H1 (cell line): ENCODE results near the gene FARS2. TPM values are rescaled to one million over a fixed set of nuclear protein-coding genes. Genes with fewer than 3 reads are reported as not detected.

Experiments
- CTCF ChIA-PET: fragments of 300-600 bp; sonication (Branson Sonifier 250); formaldehyde crosslinking; loops from one replicate; lab custom pipeline; 2021; ENCODE audit not compliant: partially characterized antibody; lab: Charles Lee
- POLR2A ChIA-PET: fragments of 300-600 bp; sonication (Branson Sonifier 250); formaldehyde crosslinking; loops from one replicate; lab custom pipeline; 2021; ENCODE audit warnings: inconsistent platforms; ENCODE audit not compliant: partially characterized antibody; lab: Charles Lee
- DNase-seq, 2 experiments: peaks; one replicate each; pipeline versions ENCODE4 v3.0.0 to v3.0.0-alpha.2; 2010 to 2022; ENCODE audit warnings: low spot score in 2 of 2, low read depth in 1 of 2, mixed read lengths in 1 of 2
- FAIRE-seq: peaks from 2 replicates; lab custom pipeline; 2011; peaks lifted over from hg19 to GRCh38; lab: Jason Lieb, UNC
- H2AFZ ChIP-seq: 2 replicates; pipeline ENCODE4 v1.8.1; 2012; ENCODE audit warnings: low read length, inconsistent platforms
- H2AK5ac ChIP-seq: 2 replicates; pipeline ENCODE4 v1.6.1; 2013; ENCODE audit warnings: low read depth, low read length
- H2BK120ac ChIP-seq: replicated peaks from 2 replicates; pipeline ENCODE3; 2013; ENCODE audit warnings: low read depth, low read length, inconsistent platforms
- H2BK12ac ChIP-seq: 2 replicates; pipeline ENCODE4 v1.6.1; 2013; ENCODE audit warnings: low read depth, low read length
- H2BK15ac ChIP-seq: 2 replicates; pipeline ENCODE4 v1.6.1; 2013; ENCODE audit warnings: low read length
- H2BK20ac ChIP-seq: 2 replicates; pipeline ENCODE4 v1.6.1; 2013; ENCODE audit warnings: low read length
- H2BK5ac ChIP-seq: 2 replicates; pipeline ENCODE4 v1.6.1; 2013; ENCODE audit warnings: low read depth, low read length
- H3K14ac ChIP-seq: 2 replicates; pipeline ENCODE4 v1.6.1; 2013; ENCODE audit warnings: inconsistent platforms; ENCODE audit not compliant: insufficient read length
- H3K18ac ChIP-seq: 2 replicates; pipeline ENCODE4 v1.6.1; 2013; ENCODE audit warnings: low read length; ENCODE audit errors: extremely low read depth
- H3K23ac ChIP-seq: 2 replicates; pipeline ENCODE4 v1.6.1; 2013; ENCODE audit warnings: inconsistent platforms; ENCODE audit not compliant: insufficient read length
- H3K23me2 ChIP-seq: 2 replicates; pipeline ENCODE4 v1.6.1; 2013; ENCODE audit warnings: low read depth, low read length
- H3K27ac ChIP-seq: 2 replicates; pipeline ENCODE4 v1.6.1; 2011; ENCODE audit warnings: low read depth, low read length, inconsistent platforms
- H3K27me3 ChIP-seq, 4 experiments: replicated peaks in 1 of 4; 1 replicate in 1 of 4; 2 replicates in 3 of 4; pipeline versions ENCODE4 v1.6.1 to v1.8.1; 2011 to 2013; ENCODE audit warnings: low read length in 3 of 4, mild to moderate bottlenecking in 3 of 4, inconsistent platforms in 2 of 4, mixed read lengths in 2 of 4, moderate library complexity in 1 of 4; ENCODE audit not compliant: control insufficient read depth in 3 of 4, insufficient read depth in 3 of 4; ENCODE audit errors: extremely low read depth in 1 of 4
- H3K36me3 ChIP-seq, 4 experiments: 2 replicates each; pipeline versions ENCODE4 v1.6.1 to v1.8.1; 2011 to 2013; ENCODE audit warnings: mild to moderate bottlenecking in 4 of 4, low read length in 3 of 4, moderate library complexity in 2 of 4, control low read depth in 1 of 4, inconsistent platforms in 1 of 4; ENCODE audit not compliant: insufficient read depth in 4 of 4, control insufficient read depth in 2 of 4
- H3K4ac ChIP-seq: replicated peaks from 2 replicates; pipeline ENCODE3; 2013; ENCODE audit warnings: low read length, low read depth, mixed read lengths, inconsistent platforms; ENCODE audit not compliant: insufficient read length
- H3K4me1 ChIP-seq, 4 experiments: replicated peaks in 1 of 4; 1 replicate in 1 of 4; 2 replicates in 3 of 4; pipeline versions ENCODE4 v1.6.1 to v1.8.1; 2011 to 2013; ENCODE audit warnings: low read length in 3 of 4, inconsistent platforms in 2 of 4, mixed read lengths in 1 of 4; ENCODE audit not compliant: insufficient read depth in 4 of 4, control insufficient read depth in 3 of 4
- H3K4me2 ChIP-seq, 2 experiments: 2 replicates each; pipeline versions ENCODE4 v1.6.1 to v1.8.1; 2011 to 2013; ENCODE audit warnings: low read depth in 2 of 2, low read length in 2 of 2, control low read depth in 1 of 2, inconsistent platforms in 1 of 2, mild to moderate bottlenecking in 1 of 2; ENCODE audit not compliant: insufficient read depth in 1 of 2
- H3K4me3 ChIP-seq, 4 experiments: fragments of 200-600, 300-600 bp in 1 of 4; sonication (generic), shearing (Covaris generic), sonication (Bioruptor Twin) in 1 of 4; 2 replicates each; pipeline versions ENCODE4 v1.5.1 to v1.8.1; 2011 to 2016; ENCODE audit warnings: low read length in 4 of 4, low read depth in 3 of 4, control low read depth in 2 of 4, inconsistent platforms in 2 of 4, mild to moderate bottlenecking in 2 of 4, mixed read lengths in 1 of 4, moderate library complexity in 1 of 4; ENCODE audit not compliant: insufficient read depth in 2 of 4; ENCODE audit errors: extremely low read depth in 1 of 4
- H3K56ac ChIP-seq: replicated peaks from 2 replicates; pipeline ENCODE3; 2013; ENCODE audit warnings: low read depth, mild to moderate bottlenecking, mixed read lengths, low read length, inconsistent platforms; ENCODE audit not compliant: insufficient read length
- H3K79me1 ChIP-seq: 2 replicates; pipeline ENCODE4 v1.6.1; 2013; ENCODE audit warnings: low read depth, low read length, control low read depth
- H3K79me2 ChIP-seq, 2 experiments: 2 replicates each; pipeline versions ENCODE4 v1.6.1 to v1.8.1; 2012 to 2013; ENCODE audit warnings: low read length in 2 of 2, mild to moderate bottlenecking in 2 of 2, inconsistent platforms in 1 of 2; ENCODE audit not compliant: insufficient read depth in 2 of 2, control insufficient read depth in 1 of 2
- H3K9ac ChIP-seq, 4 experiments: replicated peaks in 1 of 4; 1 replicate in 1 of 4; 2 replicates in 3 of 4; pipeline versions ENCODE4 v1.6.1 to v1.8.1; 2011 to 2013; ENCODE audit warnings: low read depth in 3 of 4, low read length in 3 of 4, control low read depth in 2 of 4, mild to moderate bottlenecking in 2 of 4, moderate library complexity in 2 of 4, inconsistent platforms in 1 of 4; ENCODE audit errors: extremely low read depth in 1 of 4
- H3K9me3 ChIP-seq, 2 experiments: 2 replicates each; pipeline versions ENCODE4 v1.6.1 to v1.8.1; 2012 to 2013; ENCODE audit warnings: mild to moderate bottlenecking in 2 of 2, moderate library complexity in 2 of 2, control low read depth in 1 of 2, inconsistent platforms in 1 of 2, low read depth in 1 of 2, low read length in 1 of 2, mixed read lengths in 1 of 2; ENCODE audit not compliant: insufficient read depth in 2 of 2
- H4K20me1 ChIP-seq, 2 experiments: replicated peaks in 1 of 2; 2 replicates each; pipeline versions ENCODE3 to v1.8.1; 2011 to 2013; ENCODE audit warnings: inconsistent platforms in 2 of 2, low read length in 2 of 2, mild to moderate bottlenecking in 1 of 2; ENCODE audit not compliant: insufficient read depth in 2 of 2, control insufficient read depth in 1 of 2
- H4K5ac ChIP-seq: 2 replicates; pipeline ENCODE4 v1.6.1; 2013; ENCODE audit warnings: low read length, low read depth, mixed read lengths, inconsistent platforms; ENCODE audit not compliant: insufficient read length
- H4K8ac ChIP-seq: 2 replicates; pipeline ENCODE4 v1.8.0; 2013; ENCODE audit warnings: mild to moderate bottlenecking, moderate library complexity, low read length, inconsistent platforms; ENCODE audit not compliant: insufficient read depth; ENCODE audit errors: extremely low read depth
- H4K91ac ChIP-seq: replicated peaks from 2 replicates; pipeline ENCODE3; 2013; ENCODE audit warnings: low read length, mixed read lengths, inconsistent platforms; ENCODE audit not compliant: insufficient read length
- CEBPB ChIP-seq: IDR thresholded peaks from 2 replicates; pipeline ENCODE4 v1.6.1; 2012; ENCODE audit warnings: low read depth, low read length
- CTCF ChIP-seq, 3 experiments: IDR thresholded peaks; 1 replicate in 2 of 3; 2 replicates in 1 of 3; pipeline versions ENCODE4 v1.5.1 to v1.6.1; 2011; ENCODE audit warnings: low read length in 3 of 3, mild to moderate bottlenecking in 3 of 3, inconsistent platforms in 2 of 3, low read depth in 1 of 3, moderate library complexity in 1 of 3; ENCODE audit not compliant: insufficient read depth in 1 of 3; ENCODE audit errors: control extremely low read depth in 1 of 3
- GTF2F1 ChIP-seq: IDR thresholded peaks from 2 replicates; pipeline ENCODE4 v1.6.1; 2012; ENCODE audit warnings: low read depth, low read length, improper control_type of control experiment, borderline replicate concordance
- RBBP5 ChIP-seq: IDR thresholded peaks from 2 replicates; pipeline ENCODE4 v1.7.1; 2012; ENCODE audit warnings: low read depth, mild to moderate bottlenecking, inconsistent platforms, low read length, moderate library complexity, borderline replicate concordance
- TAF7 ChIP-seq: optimal IDR thresholded peaks from 2 replicates; pipeline ENCODE3; 2011; ENCODE audit warnings: low read depth, mild to moderate bottlenecking, inconsistent platforms, low read length, moderate library complexity, borderline replicate concordance
- WGBS, 2 experiments: shearing (Covaris generic) in 1 of 2; methylation state at CpG; one replicate each; pipeline versions ENCODE4 v1.1.6 to v1.1.7; 2013 to 2015; ENCODE audit warnings: low lambda C conversion rate in 2 of 2, mixed read lengths in 2 of 2, inconsistent platforms in 1 of 2, low coverage in 1 of 2, missing lambda C conversion rate in 1 of 2; ENCODE audit not compliant: insufficient replicate concordance in 2 of 2, insufficient coverage in 1 of 2, insufficient read length in 1 of 2; ENCODE audit errors: extremely low coverage in 1 of 2, missing lambda C conversion rate in 1 of 2; 5-methylcytosine and 5-hydroxymethylcytosine counted together
- polyA plus RNA-seq, 7 experiments: library from polyadenylated mRNA; depleted of rRNA in 3 of 7; stranded (reverse) in 5 of 7; unstranded in 2 of 7; fragments of >200 nt in 5 of 7; fragments of 200-250 nt in 2 of 7; gene quantifications; 1 replicate in 5 of 7; 2 replicates in 1 of 7; 4 replicates in 1 of 7; pipeline versions ENCODE4 v1.2.1 to v1.2.3, GENCODE V29; 2011 to 2013; ENCODE audit warnings: missing spikeins in 2 of 7, mixed read lengths in 2 of 7
- total RNA-seq: library from RNA; stranded (reverse); fragmentation: NEBNext Ultra II Directional; extraction: Animal tissue kit (Norgen Biotek cat#: 25700); gene quantifications from 2 replicates; pipeline ENCODE4 v1.2.1, GENCODE V29; 2021

Gene FARS2
- total and polyA plus RNA-seq, 2 of the 8 experiments (the other 6 are each of a cell fraction or from before 2014, with no cell fraction given): 11.7 to 14.4 TPM

DNA sequence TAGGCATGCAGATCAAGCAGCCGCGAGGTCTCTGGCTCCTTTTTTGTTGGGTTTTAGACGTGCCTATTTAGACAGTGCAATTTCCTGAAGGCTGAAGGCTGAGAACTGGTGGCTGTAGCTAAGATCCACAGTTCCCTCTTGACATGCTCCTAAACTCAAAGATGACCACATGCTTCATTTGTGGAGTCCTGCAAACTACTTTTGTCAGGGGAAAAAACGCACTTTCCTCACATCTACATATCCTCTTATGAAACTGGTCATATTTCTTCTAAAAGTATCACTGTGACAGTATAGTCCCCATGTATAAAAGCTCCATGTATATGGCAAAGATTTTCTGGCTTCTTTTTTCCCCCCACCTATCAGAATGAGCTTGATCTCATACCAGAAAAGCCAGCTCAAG is 31.2 kb upstream of the FARS2 start:
- H3K56ac ChIP-seq: no peak overlapping the region
- FAIRE-seq (peak; percentile 7), DNase-seq (no peak)
- H3K9ac ChIP-seq: no peak overlapping the region
- CTCF ChIA-PET: interaction anchor here (1.0 to 2.2 kb wide), 9 partner anchors 10 to 86 kb away, joined by 3 to 8 read pairs (median 4); no protein-coding TSS in a partner anchor
- no peak overlapping the region for H2BK120ac ChIP-seq
- H2BK5ac ChIP-seq: no peak overlapping the region
- H3K27ac ChIP-seq: no peak overlapping the region
- no peak overlapping the region for H2BK20ac ChIP-seq
- H2AK5ac ChIP-seq: no peak overlapping the region
- H3K27me3 ChIP-seq: no peaks in the 10 kb centered on the region
- no peak overlapping the region for H2BK15ac ChIP-seq
- peaks cover 0 to 9% of the 10 kb centered on the region in 2 experiments for H4K20me1 ChIP-seq
- H4K5ac ChIP-seq: no peak overlapping the region
- H3K23me2 ChIP-seq: no peaks in the 10 kb centered on the region
- no peak overlapping the region for H3K4ac ChIP-seq
- no peak overlapping the region for H3K4me2 ChIP-seq
- no peak overlapping the region for H2AFZ ChIP-seq
- POLR2A ChIA-PET: no interaction called here
- peaks cover 2% of the 10 kb centered on the region for H3K79me1 ChIP-seq
- no peak overlapping the region for H4K91ac ChIP-seq
- H3K9me3 ChIP-seq: no peaks in the 10 kb centered on the region
- H3K36me3 ChIP-seq: no peaks in the 10 kb centered on the region; a peak in 1 of 8 replicates
- 94% methylated on average over 4 of the region's 4 CpGs; no CpG with 5 or more reads in 1 of the 2 experiments for WGBS, 2 experiments
- TF ChIP-seq CEBPB: no peak
- TF ChIP-seq RBBP5: no peak
- TF ChIP-seq GTF2F1: no peak
- TF ChIP-seq TAF7: no peak
- no peak for TF ChIP-seq CTCF (IDR thresholded peaks at IDR 0.05; ENCODE audit: control extremely low read depth in 1 of 3, insufficient read depth in 1 of 3, low read depth in 1 of 3, low read length in 3 of 3)
- TF ChIP-seq, all 59 proteins: peak for 0
- H3K79me2 ChIP-seq: peaks cover 0 to 2% of the 10 kb centered on the region in 2 experiments; a peak in 1 of 4 replicates
- no peak overlapping the region for H3K18ac ChIP-seq
- H4K8ac ChIP-seq: no peak overlapping the region
- no peak overlapping the region for H3K14ac ChIP-seq
- H3K4me1 ChIP-seq: peaks cover 0 to 6% (median 0%) of the 10 kb centered on the region in 4 experiments; a peak in 1 of 7 replicates
- no peak overlapping the region for H2BK12ac ChIP-seq
- no peak overlapping the region for H3K23ac ChIP-seq
- H3K4me3 ChIP-seq: no peak overlapping the region
